NCI-H510A treated with DMSO at 0.1 percent for 48 hours (cell line): ENCODE measurements around the gene FGD4.

ENCODE experiments used
- DNase-seq: peaks from one replicate; lab custom pipeline; 2025; lab: John Stamatoyannopoulos, UW

FGD4 gene

GRCh38 chr12:32407795-32408194, 8.4 kb downstream of the FGD4 start:
- no peak for DNase-seq

- no peak for DNase-seq
Measured at GRCh38 chr12:32413412-32413811, 14.1 kb downstream of the FGD4 start.

GRCh38 chr12:32418221-32418620, 18.9 kb downstream of the FGD4 start:
- no peak for DNase-seq

- DNase-seq = no peak
Measured at GRCh38 chr12:32418903-32419519, 19.7 kb downstream of the FGD4 start.

GRCh38 chr12:32419520-32419960, 20.2 kb downstream of the FGD4 start:
- no peak for DNase-seq

GRCh38 chr12:32420356-32420755, 21.0 kb downstream of the FGD4 start:
- no peak for DNase-seq

- DNase-seq = no peak
Measured at GRCh38 chr12:32423559-32423958, 24.2 kb downstream of the FGD4 start.

- no peak for DNase-seq
Measured at GRCh38 chr12:32431025-32431424, 31.7 kb downstream of the FGD4 start.

- no peak for DNase-seq
Measured at GRCh38 chr12:32435921-32436705, 36.8 kb downstream of the FGD4 start.

GRCh38 chr12:32437095-32437515, 37.7 kb downstream of the FGD4 start:
- no peak for DNase-seq

GRCh38 chr12:32440120-32440865, 40.9 kb downstream of the FGD4 start:
- no peak for DNase-seq

GRCh38 chr12:32443491-32443890, 44.1 kb downstream of the FGD4 start:
- DNase-seq = no peak

GRCh38 chr12:32444895-32445294, 45.5 kb downstream of the FGD4 start:
- peak; percentile 1 for DNase-seq

- no peak for DNase-seq
Measured at GRCh38 chr12:32445356-32445755, 46.0 kb downstream of the FGD4 start.

- DNase-seq = no peak
Measured at GRCh38 chr12:32446316-32447119, 47.2 kb downstream of the FGD4 start.

GRCh38 chr12:32448586-32448985, 49.2 kb downstream of the FGD4 start:
- no peak for DNase-seq

- no peak for DNase-seq
Measured at GRCh38 chr12:32450363-32450762, 51.0 kb downstream of the FGD4 start.

- no peak for DNase-seq
Measured at GRCh38 chr12:32450768-32451167, 51.4 kb downstream of the FGD4 start.

- DNase-seq = no peak
Measured at GRCh38 chr12:32451816-32452215, 52.5 kb downstream of the FGD4 start.

- DNase-seq = no peak
Measured at GRCh38 chr12:32454075-32454474, 54.7 kb downstream of the FGD4 start.

GRCh38 chr12:32454866-32455265, 55.5 kb downstream of the FGD4 start:
- DNase-seq = no peak

GRCh38 chr12:32455607-32456071, 56.3 kb downstream of the FGD4 start:
- DNase-seq = peak; percentile 50
